Neural crest cell (in vitro differentiated cells): ENCODE measurements around the gene MS4A6A. TPM values are rescaled to one million over a fixed set of nuclear protein-coding genes. Genes with fewer than 3 reads are reported as not detected.
"Not testable (repeated sequence)": the region's sequence is repeated elsewhere in the genome, so short reads cannot be mapped to it uniquely, and the experiment has no call there.

Experiments used
- DNase-seq: peaks from one replicate; pipeline ENCODE4 v3.0.0; 2021; ENCODE audit warnings: low read depth, mixed read lengths, low spot score
- H3K27ac Mint-ChIP-seq: one replicate; pipeline ENCODE4 v1.8.0; 2021; ENCODE audit warnings: mild to moderate bottlenecking, mixed read lengths; ENCODE audit not compliant: unreplicated experiment
- H3K27me3 Mint-ChIP-seq: 2 replicates; pipeline ENCODE4 v1.8.0; 2021; ENCODE audit warnings: low read depth, mild to moderate bottlenecking, mixed read lengths
- H3K36me3 Mint-ChIP-seq: 2 replicates; pipeline ENCODE4 v1.8.0; 2021; ENCODE audit warnings: low read depth, mild to moderate bottlenecking, mixed read lengths
- H3K4me1 Mint-ChIP-seq: 2 replicates; pipeline ENCODE4 v1.8.0; 2021; ENCODE audit warnings: mixed read lengths
- H3K4me3 Mint-ChIP-seq: one replicate; pipeline ENCODE4 v1.8.0; 2021; ENCODE audit warnings: mild to moderate bottlenecking, mixed read lengths
- H3K9me3 Mint-ChIP-seq: 2 replicates; pipeline ENCODE4 v1.8.0; 2021; ENCODE audit warnings: mixed read lengths
- CTCF ChIP-seq: fragments of 200-600 bp; sonication (generic); conservative IDR thresholded peaks from 2 replicates; pipeline ENCODE4 v1.5.0; 2021; ENCODE audit warnings: antibody characterized with exemption, mild to moderate bottlenecking
- total RNA-seq: library from RNA; stranded (reverse); gene quantifications from 2 replicates; pipeline ENCODE4 v1.2.1, GENCODE V29; 2021

MS4A6A gene
- total RNA-seq, 1 donor from 2014 or later = not detected

DNA sequence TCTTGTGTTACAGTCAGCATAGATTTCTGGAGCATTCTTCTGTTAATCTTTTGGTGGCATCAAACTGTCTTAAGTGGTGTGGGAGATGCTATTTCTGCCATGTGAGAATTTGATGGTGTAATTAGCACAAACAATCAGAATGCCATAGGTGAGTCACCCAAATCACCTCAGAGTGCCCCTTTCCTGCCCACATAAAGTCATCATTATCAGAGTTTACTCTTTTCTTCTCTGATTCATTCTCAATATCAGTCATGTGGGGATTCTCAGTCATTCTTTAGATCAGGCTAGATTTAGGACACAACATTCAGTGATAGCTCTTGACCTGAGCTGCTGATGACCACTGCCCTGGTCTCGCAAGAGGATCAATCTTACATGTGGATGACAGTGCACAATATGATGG is 23.7 kb upstream of the MS4A6A start:
- Mint-ChIP-seq H3K9me3 (peaks cover 2% of the 10 kb centered on the region), H3K27me3 (no peaks in the 10 kb centered on the region), H3K36me3 (no peaks in the 10 kb centered on the region), H3K4me1 (peaks cover 10% of the 10 kb centered on the region), H3K27ac (no peak overlapping the region), H3K4me3 (no peak overlapping the region)
- TF ChIP-seq CTCF = no peak
- DNase-seq = no peak

DNA sequence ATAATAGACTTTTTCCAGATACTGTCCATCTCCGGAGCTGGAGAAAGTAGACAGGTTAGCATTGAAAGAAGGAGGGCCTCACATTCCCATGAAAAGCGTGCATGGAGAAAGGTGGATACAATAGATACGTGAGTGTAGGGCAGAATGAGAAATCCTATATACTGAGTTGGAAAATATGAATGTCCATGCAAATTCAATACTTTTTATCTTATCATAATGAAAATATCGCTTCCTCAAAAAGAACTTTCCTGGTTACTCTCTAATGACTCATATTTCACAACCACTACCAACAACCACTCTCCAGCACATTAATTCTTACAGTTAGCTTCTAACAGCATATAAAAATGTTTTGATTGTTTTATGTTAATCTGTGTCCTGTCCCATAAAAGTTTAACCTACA is 22.0 kb upstream of the MS4A6A start:
- Mint-ChIP-seq H3K4me3 (no peak overlapping the region), H3K27ac (no peak overlapping the region), H3K4me1 (peaks cover 10% of the 10 kb centered on the region), H3K36me3 (no peaks in the 10 kb centered on the region), H3K27me3 (no peaks in the 10 kb centered on the region), H3K9me3 (peaks cover 2% of the 10 kb centered on the region)
- no peak for TF ChIP-seq CTCF
- DNase-seq = no peak

GRCh38 chr11:60201334-60201733 is 18.5 kb upstream of the MS4A6A start:
- H3K27me3 Mint-ChIP-seq, H3K4me3 Mint-ChIP-seq, H3K27ac Mint-ChIP-seq, H3K4me1 Mint-ChIP-seq, DNase-seq, H3K9me3 Mint-ChIP-seq, H3K36me3 Mint-ChIP-seq: not testable (repeated sequence)

DNA sequence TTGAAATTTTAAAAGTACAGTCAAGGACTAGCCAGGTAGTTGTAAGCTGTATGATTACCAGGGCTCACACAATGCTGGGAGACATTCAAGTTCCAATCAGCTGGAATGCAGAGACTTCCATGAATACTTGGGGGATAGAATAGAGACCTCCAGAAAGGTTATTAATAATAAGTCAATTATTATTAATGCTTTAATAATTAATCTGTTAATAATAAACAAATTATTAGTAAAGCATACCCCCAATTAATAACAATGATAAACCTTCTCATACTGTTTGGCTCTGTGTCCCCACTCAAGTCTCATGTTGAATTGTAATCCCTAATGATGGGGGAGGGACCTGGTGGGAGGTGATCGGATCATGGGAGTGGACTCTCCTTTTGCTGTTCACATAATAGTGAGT is 14.6 kb upstream of the MS4A6A start:
- H3K36me3 Mint-ChIP-seq = no peaks in the 10 kb centered on the region
- H3K9me3 Mint-ChIP-seq = peaks cover 6% of the 10 kb centered on the region
- no peak for TF ChIP-seq CTCF
- no peak for DNase-seq
- H3K27me3 Mint-ChIP-seq = no peaks in the 10 kb centered on the region
- H3K4me1 Mint-ChIP-seq = peaks cover 4% of the 10 kb centered on the region
- no peak overlapping the region for H3K27ac Mint-ChIP-seq
- H3K4me3 Mint-ChIP-seq = no peak overlapping the region

DNA sequence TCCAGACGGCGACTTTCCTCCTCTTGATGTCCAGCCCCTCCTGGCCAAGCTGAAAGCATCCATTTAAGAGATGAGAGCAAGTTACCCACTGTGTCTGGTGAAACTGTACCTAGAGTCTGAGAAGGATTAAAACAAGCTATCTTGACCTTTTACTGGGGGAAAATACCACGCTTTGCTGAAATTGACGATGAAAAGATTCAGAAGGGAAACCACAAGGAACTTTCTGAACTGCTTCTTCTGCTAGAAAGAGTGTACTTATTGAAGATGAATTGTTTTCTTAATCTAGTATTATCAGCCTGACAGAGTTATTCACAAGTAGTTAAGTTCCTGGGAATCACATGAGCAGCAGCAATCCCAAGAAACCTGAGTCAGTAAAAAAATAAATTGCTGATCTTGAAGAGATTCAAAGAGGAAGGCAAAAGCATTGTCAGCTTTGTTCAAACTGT is 13.1 kb upstream of the MS4A6A start:
- TF ChIP-seq CTCF = no peak
- no peak overlapping the region for H3K4me3 Mint-ChIP-seq
- no peak for DNase-seq
- H3K4me1 Mint-ChIP-seq = peaks cover 4% of the 10 kb centered on the region
- H3K9me3 Mint-ChIP-seq = peaks cover 5% of the 10 kb centered on the region
- no peaks in the 10 kb centered on the region for H3K27me3 Mint-ChIP-seq
- no peaks in the 10 kb centered on the region for H3K36me3 Mint-ChIP-seq
- no peak overlapping the region for H3K27ac Mint-ChIP-seq

- H3K36me3 Mint-ChIP-seq = no peaks in the 10 kb centered on the region
- no peaks in the 10 kb centered on the region for H3K27me3 Mint-ChIP-seq
- no peak overlapping the region for H3K27ac Mint-ChIP-seq
- H3K4me3 Mint-ChIP-seq = no peak overlapping the region
- no peak for TF ChIP-seq CTCF
- peaks cover 4% of the 10 kb centered on the region for H3K4me1 Mint-ChIP-seq
- DNase-seq = no peak
- peaks cover 5% of the 10 kb centered on the region for H3K9me3 Mint-ChIP-seq
Observed at GRCh38 chr11:60194511-60194910, 11.6 kb upstream of the MS4A6A start.
